C4-2B (cell line): ENCODE results near the gene HES6.

ENCODE experiments used
- CTCF ChIP-seq: fragments of 450-650 bp; conservative IDR thresholded peaks from 2 replicates; pipeline ENCODE4 v1.5.1; 2017; ENCODE audit warnings: mild to moderate bottlenecking
- ZFX ChIP-seq: fragments of 450-650 bp; IDR thresholded peaks from 2 replicates; pipeline ENCODE4 v1.6.1; 2017

DNA sequence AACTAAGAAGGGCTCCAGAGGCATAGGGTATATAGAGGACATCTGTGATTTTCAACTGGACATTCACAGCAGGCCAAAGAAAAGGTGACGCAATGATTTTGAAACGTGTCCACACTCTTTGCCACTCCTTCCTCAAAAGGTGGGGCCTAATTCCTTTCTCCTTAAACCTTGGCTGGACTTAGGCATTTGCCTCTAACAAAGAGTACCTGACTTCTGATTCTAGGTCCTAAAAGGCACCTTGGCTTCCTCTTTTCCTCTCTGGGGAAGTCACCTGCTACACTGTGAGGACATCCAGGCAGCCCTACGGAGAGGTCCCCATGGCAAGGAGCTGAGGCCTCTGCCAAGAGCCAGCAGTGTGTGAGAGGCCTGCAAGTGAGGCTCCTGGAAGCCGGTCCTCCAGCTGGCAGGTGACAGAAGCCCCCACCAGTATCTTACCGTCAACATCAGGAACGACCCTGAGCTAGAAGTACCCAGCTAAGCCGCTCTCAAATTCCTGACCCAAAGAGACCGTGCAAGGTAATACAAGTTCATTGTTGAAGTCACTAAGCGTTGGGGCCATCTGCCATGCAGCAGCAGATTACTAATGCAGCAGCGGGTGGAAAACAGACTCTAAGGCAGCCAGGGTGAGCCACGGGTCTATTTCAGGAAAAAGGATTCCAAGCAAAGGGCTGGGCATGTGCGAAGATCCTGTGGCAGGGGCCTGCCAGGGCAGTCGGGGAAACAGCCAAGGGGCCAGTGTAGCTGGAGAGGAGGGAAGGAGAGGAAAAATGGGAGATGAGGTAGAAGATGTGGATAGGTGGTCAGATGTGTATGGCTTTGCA, 7.4 kb upstream of the HES6 start:
- TF ChIP-seq CTCF (no peak), ZFX (no peak)
